Osteoblast (primary cell): Measurements from ENCODE around the gene RPLP2. TPM values are rescaled to one million over a fixed set of nuclear protein-coding genes. Genes with fewer than 3 reads are reported as not detected.

ENCODE experiments used
- DNase-seq: peaks from one replicate; pipeline ENCODE4 v3.0.0; 2011; ENCODE audit warnings: low spot score, mixed read lengths; ENCODE audit not compliant: insufficient read length; ENCODE audit errors: missing footprints
- H2AFZ ChIP-seq: 2 replicates; pipeline ENCODE4 v1.6.0; 2011; ENCODE audit warnings: mild to moderate bottlenecking, low read length
- H3K27ac ChIP-seq: 2 replicates; pipeline ENCODE4 v1.5.1; 2011; ENCODE audit warnings: mild to moderate bottlenecking, low read depth, low read length, moderate library complexity
- H3K27me3 ChIP-seq: 2 replicates; pipeline ENCODE4 v1.6.0; 2012; ENCODE audit warnings: mild to moderate bottlenecking, control low read depth, inconsistent platforms, low read length, moderate library complexity; ENCODE audit not compliant: insufficient read depth
- H3K36me3 ChIP-seq: 2 replicates; pipeline ENCODE4 v1.5.1; 2011; ENCODE audit warnings: mild to moderate bottlenecking, low read length, control low read depth, moderate library complexity; ENCODE audit not compliant: insufficient read depth
- H3K4me1 ChIP-seq: 2 replicates; pipeline ENCODE4 v1.5.1; 2011; ENCODE audit warnings: mild to moderate bottlenecking, low read length, control low read depth, moderate library complexity; ENCODE audit not compliant: insufficient read depth
- H3K4me2 ChIP-seq: 2 replicates; pipeline ENCODE4 v1.6.0; 2011; ENCODE audit warnings: mild to moderate bottlenecking, low read length; ENCODE audit not compliant: insufficient read depth
- H3K4me3 ChIP-seq: fragments of 200-600 bp; sonication (generic); 3 replicates; pipeline ENCODE4 v1.5.1; 2012; ENCODE audit warnings: mild to moderate bottlenecking, low read length, inconsistent platforms; ENCODE audit not compliant: insufficient read depth
- H3K79me2 ChIP-seq: 2 replicates; pipeline ENCODE4 v1.6.0; 2012; ENCODE audit warnings: mild to moderate bottlenecking, low read length, control low read depth, inconsistent platforms; ENCODE audit not compliant: insufficient read depth
- H3K9me3 ChIP-seq: 2 replicates; pipeline ENCODE4 v1.5.1; 2011; ENCODE audit warnings: low read depth, low read length, control low read depth
- H4K20me1 ChIP-seq: 2 replicates; pipeline ENCODE4 v1.6.0; 2012; ENCODE audit warnings: mild to moderate bottlenecking, low read length, control low read depth; ENCODE audit not compliant: insufficient read depth
- CTCF ChIP-seq: IDR thresholded peaks from 2 replicates; pipeline ENCODE4 v1.5.1; 2011; ENCODE audit warnings: mild to moderate bottlenecking, low read depth, low read length, moderate library complexity; ENCODE audit errors: extremely low read depth
- total RNA-seq: library from RNA; depleted of rRNA; stranded (reverse); fragments of >200 nt; gene quantifications from 2 replicates; pipeline ENCODE4 v1.2.3, GENCODE V29; 2012

Gene RPLP2
- total RNA-seq, 1 donor, result 386 TPM

GRCh38 chr11:843086-843734 is 33.4 kb downstream of the RPLP2 start:
- H3K4me1 ChIP-seq, result peaks cover 33% of the 10 kb centered on the region
- H3K79me2 ChIP-seq, result peaks cover 84% of the 10 kb centered on the region
- peaks cover 31% of the 10 kb centered on the region for H3K36me3 ChIP-seq
- peak overlapping the region; percentile 96 for H3K4me2 ChIP-seq
- peak overlapping the region; percentile 88 for H3K27ac ChIP-seq
- H3K27me3 ChIP-seq, result no peaks in the 10 kb centered on the region
- H3K4me3 ChIP-seq, result peak overlapping the region; percentile 97
- DNase-seq, result no peak
- no peaks in the 10 kb centered on the region for H3K9me3 ChIP-seq
- H4K20me1 ChIP-seq, result peaks cover 49% of the 10 kb centered on the region
- no peak overlapping the region for H2AFZ ChIP-seq
- TF ChIP-seq CTCF, result no peak

GRCh38 chr11:843818-844692 is 34.3 kb downstream of the RPLP2 start:
- Histone ChIP-seq H3K4me2 (peak overlapping the region; percentile 96), H3K79me2 (peaks cover 86% of the 10 kb centered on the region), H4K20me1 (peaks cover 48% of the 10 kb centered on the region), H3K36me3 (peaks cover 23% of the 10 kb centered on the region), H3K27ac (peak overlapping the region; percentile 88), H3K27me3 (no peaks in the 10 kb centered on the region), H3K4me1 (peaks cover 37% of the 10 kb centered on the region), H3K4me3 (peak overlapping the region; percentile 97), H3K9me3 (no peaks in the 10 kb centered on the region), H2AFZ (no peak overlapping the region)
- no peak for TF ChIP-seq CTCF
- peak; percentile 99 for DNase-seq

- H3K27me3 ChIP-seq, result no peaks in the 10 kb centered on the region
- peaks cover 14% of the 10 kb centered on the region for H3K36me3 ChIP-seq
- H4K20me1 ChIP-seq, result peaks cover 44% of the 10 kb centered on the region
- peak; percentile 98 for DNase-seq
- no peak overlapping the region for H2AFZ ChIP-seq
- TF ChIP-seq CTCF, result no peak
- peak overlapping the region; percentile 88 for H3K27ac ChIP-seq
- H3K79me2 ChIP-seq, result peaks cover 82% of the 10 kb centered on the region
- no peaks in the 10 kb centered on the region for H3K9me3 ChIP-seq
- peaks cover 37% of the 10 kb centered on the region for H3K4me1 ChIP-seq
- H3K4me2 ChIP-seq, result peak overlapping the region; percentile 96
- peak overlapping the region; percentile 97 for H3K4me3 ChIP-seq
These were observed 35.2 kb downstream of the RPLP2 start for GRCh38 chr11:844693-845644.
